CD4-positive, CD25-positive, alpha-beta regulatory T cell (primary cell): ENCODE measurements around the gene POLR2E. TPM values are rescaled to one million over a fixed set of nuclear protein-coding genes. Genes with fewer than 3 reads are reported as not detected.

Source experiments
- ATAC-seq, 2 donors: fragments of 150-1000 bp; cut with Tn5 transposase; one replicate each; pipeline ENCODE4 v1.10.0; 2021; ENCODE audit warnings: low read depth in 2 of 2, moderate number of reproducible peaks in 2 of 2, moderate library complexity in 1 of 2
- DNase-seq, 3 donors: peaks; one replicate each; pipeline versions ENCODE4 v3.0.0 to v3.0.0-alpha.2; 2012 to 2022; ENCODE audit warnings: mixed read lengths in 1 of 3
- H3K27ac ChIP-seq: one replicate; pipeline ENCODE4 v1.7.0; 2013; ENCODE audit warnings: mild to moderate bottlenecking, low read length; ENCODE audit not compliant: insufficient read depth, poor library complexity, severe bottlenecking
- H3K27me3 ChIP-seq: one replicate; pipeline ENCODE4 v1.7.0; 2013; ENCODE audit warnings: low read length; ENCODE audit not compliant: control insufficient read depth, insufficient read depth
- H3K36me3 ChIP-seq: one replicate; pipeline ENCODE4 v1.7.0; 2013; ENCODE audit warnings: mild to moderate bottlenecking, low read length, moderate library complexity; ENCODE audit not compliant: control insufficient read depth, insufficient read depth
- H3K4me1 ChIP-seq: 2 replicates; pipeline ENCODE4 v1.7.0; 2013; ENCODE audit warnings: mild to moderate bottlenecking, low read length; ENCODE audit not compliant: insufficient read depth, control insufficient read depth, poor library complexity, severe bottlenecking
- H3K4me3 ChIP-seq: one replicate; pipeline ENCODE4 v1.7.0; 2013; ENCODE audit warnings: low read depth, mild to moderate bottlenecking, low read length, moderate library complexity
- H3K9me3 ChIP-seq, 2 experiments: 1 replicate in 1 of 2; 2 replicates in 1 of 2; pipeline ENCODE4 v1.7.0; 2013; ENCODE audit warnings: low read length in 2 of 2, mild to moderate bottlenecking in 1 of 2, moderate library complexity in 1 of 2; ENCODE audit not compliant: control insufficient read depth in 2 of 2
- H3K27ac Mint-ChIP-seq, 3 donors: one replicate each; pipeline ENCODE4 v1.8.0; 2020 to 2022; ENCODE audit warnings: mild to moderate bottlenecking in 3 of 3, mixed read lengths in 3 of 3, moderate library complexity in 2 of 3
- H3K27me3 Mint-ChIP-seq: one replicate; pipeline ENCODE4 v1.8.0; 2022; ENCODE audit warnings: mild to moderate bottlenecking, mixed read lengths
- H3K36me3 Mint-ChIP-seq: one replicate; pipeline ENCODE4 v1.8.0; 2020; ENCODE audit warnings: mixed read lengths
- H3K4me1 Mint-ChIP-seq, 4 donors: one replicate each; pipeline ENCODE4 v1.8.0; 2020 to 2022; ENCODE audit warnings: mixed read lengths in 4 of 4, mild to moderate bottlenecking in 1 of 4
- H3K4me3 Mint-ChIP-seq, 4 donors: one replicate each; pipeline ENCODE4 v1.8.0; 2020 to 2022; ENCODE audit warnings: mild to moderate bottlenecking in 4 of 4, mixed read lengths in 4 of 4, moderate library complexity in 3 of 4
- H3K9me3 Mint-ChIP-seq, 7 donors: one replicate each; pipeline ENCODE4 v1.8.0; 2020 to 2022; ENCODE audit warnings: mixed read lengths in 7 of 7, mild to moderate bottlenecking in 3 of 7, moderate library complexity in 2 of 7
- polyA plus RNA-seq, 4 donors: library from polyadenylated mRNA; unstranded; fragments of 300-500 nt; fragmentation: Illumina TruSeq; gene quantifications; one replicate each; pipeline ENCODE4 v1.2.3, GENCODE V29; 2021
- total RNA-seq: library from RNA; stranded (reverse); gene quantifications from one replicate; pipeline ENCODE4 v1.2.3, GENCODE V29; 2022

The POLR2E gene
- total and polyA plus RNA-seq, 5 donors from 2014 or later: 72.4 to 145 (median 125) TPM

DNA sequence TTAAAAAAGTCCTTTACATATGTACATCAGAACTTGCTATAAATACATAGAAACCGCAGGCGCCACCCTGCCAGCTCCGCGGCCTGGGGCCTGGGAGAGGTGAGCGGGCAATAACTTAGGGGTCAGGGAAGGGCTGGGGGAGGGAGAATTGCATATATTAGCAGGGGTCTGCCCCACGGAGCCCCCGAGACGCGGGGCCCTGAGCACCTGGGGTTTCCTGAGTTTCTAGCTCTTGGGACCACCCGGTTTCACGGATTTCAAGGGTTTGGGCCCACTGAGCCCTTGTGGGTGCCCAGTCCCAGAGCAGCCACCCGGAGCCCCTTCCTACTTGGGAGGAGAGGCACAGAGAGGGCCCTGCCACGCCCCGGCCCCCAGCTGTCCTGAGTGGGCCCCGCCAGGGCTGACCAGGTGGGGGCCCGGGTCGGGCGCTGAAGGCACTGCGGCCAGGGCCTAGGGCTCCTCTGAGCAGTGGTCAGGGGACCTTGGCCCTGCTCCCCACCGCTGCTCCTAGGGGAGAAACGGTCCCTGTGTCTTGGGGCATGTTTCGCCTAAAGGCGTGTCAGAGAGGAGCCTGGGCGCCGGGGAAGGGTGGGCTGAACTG lies 12.6 kb upstream of the POLR2E start:
- Histone ChIP-seq H3K27ac (no peak overlapping the region), H3K4me1 (peaks cover 19% of the 10 kb centered on the region), H3K4me3 (no peak overlapping the region), H3K36me3 (peaks cover 12% of the 10 kb centered on the region), H3K27me3 (no peaks in the 10 kb centered on the region), H3K9me3 (no peaks in the 10 kb centered on the region)
- H3K36me3 Mint-ChIP-seq: no peaks in the 10 kb centered on the region
- H3K27me3 Mint-ChIP-seq: no peaks in the 10 kb centered on the region
- peak overlapping the region in 1 of 3 donors; percentile 14 for H3K27ac Mint-ChIP-seq
- peaks cover 0 to 22% (median 5%) of the 10 kb centered on the region in 4 donors for H3K4me1 Mint-ChIP-seq
- no peak for ATAC-seq
- H3K9me3 Mint-ChIP-seq: peaks cover 0 to 2% (median 0%) of the 10 kb centered on the region in 7 donors
- DNase-seq: no peak
- H3K4me3 Mint-ChIP-seq: peak overlapping the region in 2 of 4 donors; percentile 25 to 69

DNA sequence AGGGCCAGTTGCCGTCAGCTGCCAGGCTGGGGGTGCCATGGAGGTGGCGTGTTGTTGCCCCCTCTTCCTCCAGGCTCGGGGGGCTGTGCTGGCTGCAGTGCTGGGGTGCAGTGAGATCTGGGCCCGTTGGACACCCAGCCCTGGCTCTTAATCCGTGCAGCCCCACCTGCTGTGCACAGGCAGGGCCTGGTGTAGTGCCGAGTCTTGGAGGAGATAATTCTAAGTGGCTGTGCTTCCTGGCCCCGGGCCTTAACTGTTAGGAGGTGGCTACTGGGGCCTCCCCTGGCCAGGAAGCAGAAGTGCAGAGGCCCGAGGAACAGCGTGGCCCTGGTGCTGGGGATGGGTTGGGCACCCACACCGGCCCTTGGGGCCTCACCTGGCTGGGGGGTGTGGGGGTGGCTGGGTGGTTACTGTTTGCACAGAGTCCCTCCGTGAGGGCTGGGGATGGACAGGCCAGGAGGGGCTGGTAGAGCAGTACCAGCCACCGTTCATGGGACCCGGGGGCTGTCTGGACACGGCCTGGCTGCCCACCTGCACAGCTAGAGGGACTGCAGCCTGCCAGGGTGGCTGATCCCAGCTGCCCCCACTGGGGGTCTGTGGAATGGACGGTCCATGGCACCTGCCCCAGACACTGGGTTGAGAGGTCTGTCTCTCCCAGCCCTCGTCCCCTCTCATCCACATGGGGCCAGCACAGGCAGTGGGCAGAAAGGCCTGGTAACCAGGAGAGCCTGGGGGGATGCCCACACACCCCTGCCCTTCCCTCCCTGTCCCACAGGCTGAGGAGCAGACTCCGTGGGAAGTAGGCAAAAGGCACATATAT lies 11.9 kb upstream of the POLR2E start:
- H3K4me1 Mint-ChIP-seq: peaks cover 0 to 27% (median 7%) of the 10 kb centered on the region in 4 donors
- peak overlapping the region; percentile 48 to 84 (median 60) for H3K4me3 Mint-ChIP-seq
- H3K36me3 ChIP-seq: peaks cover 12% of the 10 kb centered on the region
- DNase-seq (no peak), ATAC-seq (no peak)
- peaks cover 26% of the 10 kb centered on the region for H3K4me1 ChIP-seq
- H3K27me3 ChIP-seq: no peaks in the 10 kb centered on the region
- H3K9me3 ChIP-seq: no peaks in the 10 kb centered on the region
- H3K4me3 ChIP-seq: no peak overlapping the region
- H3K27me3 Mint-ChIP-seq: no peaks in the 10 kb centered on the region
- peak overlapping the region in 2 of 3 donors; percentile 32 to 62 for H3K27ac Mint-ChIP-seq
- H3K36me3 Mint-ChIP-seq: no peaks in the 10 kb centered on the region
- H3K27ac ChIP-seq: peak overlapping the region; percentile 33
- H3K9me3 Mint-ChIP-seq: peaks cover 0 to 2% (median 0%) of the 10 kb centered on the region in 7 donors

DNA sequence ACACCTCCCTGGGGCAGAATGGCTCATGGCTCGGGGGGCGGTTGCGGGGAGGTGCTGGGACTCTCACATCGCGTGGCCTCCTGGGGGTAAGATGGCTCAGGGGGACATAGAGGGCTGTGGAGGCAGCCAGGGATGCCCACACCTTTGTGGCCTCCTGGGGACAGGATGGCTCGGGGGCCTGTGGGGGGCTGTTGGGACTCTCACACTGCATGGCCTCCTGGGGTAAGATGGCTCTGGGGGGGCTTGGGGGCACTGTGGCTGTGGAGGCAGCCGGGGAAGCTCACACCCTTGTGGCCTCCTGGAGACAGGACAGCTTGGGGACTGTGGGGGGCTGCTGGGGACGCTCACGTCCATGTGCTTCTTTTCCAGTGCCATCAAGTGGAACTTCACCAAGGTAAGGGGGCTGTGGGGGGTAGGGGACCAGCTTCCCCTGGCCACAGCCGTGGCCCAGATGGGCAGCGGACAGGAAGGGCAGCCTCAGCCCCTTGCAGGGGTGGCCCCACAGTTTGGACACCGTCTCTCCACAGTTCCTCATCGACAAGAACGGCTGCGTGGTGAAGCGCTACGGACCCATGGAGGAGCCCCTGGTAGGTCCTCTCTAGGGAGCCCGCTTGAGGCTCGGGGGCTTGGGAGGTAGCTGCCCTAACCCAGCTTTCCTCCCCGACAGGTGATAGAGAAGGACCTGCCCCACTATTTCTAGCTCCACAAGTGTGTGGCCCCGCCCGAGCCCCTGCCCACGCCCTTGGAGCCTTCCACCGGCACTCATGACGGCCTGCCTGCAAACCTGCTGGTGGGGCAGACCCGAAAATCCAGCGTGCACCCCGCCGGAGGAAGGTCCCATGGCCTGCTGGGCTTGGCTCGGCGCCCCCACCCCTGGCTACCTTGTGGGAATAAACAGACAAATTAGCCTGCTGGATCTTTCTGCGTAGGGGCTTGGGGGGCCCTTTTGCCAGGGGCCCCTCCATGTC lies 11.0 kb upstream of the POLR2E start:
- DNase-seq (no peak), ATAC-seq (no peak)
- Histone ChIP-seq H3K9me3 (no peaks in the 10 kb centered on the region), H3K4me1 (peaks cover 35% of the 10 kb centered on the region), H3K4me3 (no peak overlapping the region), H3K27me3 (no peaks in the 10 kb centered on the region), H3K36me3 (peaks cover 12% of the 10 kb centered on the region), H3K27ac (peak overlapping the region; percentile 98)
- Mint-ChIP-seq H3K9me3 (peaks cover 0 to 2% (median 0%) of the 10 kb centered on the region in 7 donors), H3K4me3 (peak overlapping the region; percentile 50 to 84 (median 64)), H3K4me1 (peaks cover 0 to 36% (median 10%) of the 10 kb centered on the region in 4 donors), H3K36me3 (no peaks in the 10 kb centered on the region), H3K27ac (peak overlapping the region in 2 of 3 donors; percentile 42 to 52), H3K27me3 (no peaks in the 10 kb centered on the region)

DNA sequence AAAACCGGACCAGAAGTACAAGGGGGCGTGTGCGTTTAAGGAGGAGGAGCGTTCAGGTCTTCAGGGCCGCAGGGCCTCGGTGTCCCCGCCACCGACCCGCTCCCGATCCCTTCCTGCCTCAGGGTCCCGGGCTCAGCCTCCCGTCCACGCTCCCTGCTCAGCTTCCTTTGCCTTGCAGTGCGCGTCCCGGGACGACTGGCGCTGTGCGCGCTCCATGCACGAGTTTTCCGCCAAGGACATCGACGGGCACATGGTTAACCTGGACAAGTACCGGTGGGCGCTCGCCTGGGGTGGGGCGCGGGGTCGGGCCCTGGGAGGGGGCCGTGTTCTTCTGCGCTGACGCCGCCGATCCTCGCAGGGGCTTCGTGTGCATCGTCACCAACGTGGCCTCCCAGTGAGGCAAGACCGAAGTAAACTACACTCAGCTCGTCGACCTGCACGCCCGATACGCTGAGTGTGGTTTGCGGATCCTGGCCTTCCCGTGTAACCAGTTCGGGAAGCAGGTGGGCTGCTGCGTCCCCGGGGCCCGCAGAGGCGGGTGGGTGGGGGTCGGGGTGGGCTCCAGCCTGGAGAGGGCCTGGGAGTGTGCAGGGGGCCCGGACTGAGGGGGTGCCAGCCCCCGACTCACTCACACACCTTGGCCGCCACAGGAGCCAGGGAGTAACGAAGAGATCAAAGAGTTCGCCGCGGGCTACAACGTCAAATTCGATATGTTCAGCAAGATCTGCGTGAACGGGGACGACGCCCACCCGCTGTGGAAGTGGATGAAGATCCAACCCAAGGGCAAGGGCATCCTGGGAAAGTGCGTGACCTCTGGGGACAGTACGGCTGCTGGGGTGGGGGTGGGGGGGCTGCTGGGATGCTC lies 10.1 kb upstream of the POLR2E start:
- H3K4me3 ChIP-seq: peak overlapping the region; percentile 37
- Mint-ChIP-seq H3K36me3 (no peaks in the 10 kb centered on the region), H3K9me3 (peaks cover 0 to 2% (median 0%) of the 10 kb centered on the region in 7 donors), H3K27me3 (no peaks in the 10 kb centered on the region), H3K4me3 (peak overlapping the region; percentile 77 to 91 (median 82)), H3K4me1 (peaks cover 0 to 38% (median 11%) of the 10 kb centered on the region in 4 donors), H3K27ac (peak overlapping the region; percentile 25 to 52 (median 29))
- H3K36me3 ChIP-seq: peaks cover 6% of the 10 kb centered on the region
- DNase-seq (no peak), ATAC-seq (no peak)
- peak overlapping the region; percentile 98 for H3K27ac ChIP-seq
- no peaks in the 10 kb centered on the region for H3K9me3 ChIP-seq
- H3K4me1 ChIP-seq: peaks cover 38% of the 10 kb centered on the region
- H3K27me3 ChIP-seq: no peaks in the 10 kb centered on the region

DNA sequence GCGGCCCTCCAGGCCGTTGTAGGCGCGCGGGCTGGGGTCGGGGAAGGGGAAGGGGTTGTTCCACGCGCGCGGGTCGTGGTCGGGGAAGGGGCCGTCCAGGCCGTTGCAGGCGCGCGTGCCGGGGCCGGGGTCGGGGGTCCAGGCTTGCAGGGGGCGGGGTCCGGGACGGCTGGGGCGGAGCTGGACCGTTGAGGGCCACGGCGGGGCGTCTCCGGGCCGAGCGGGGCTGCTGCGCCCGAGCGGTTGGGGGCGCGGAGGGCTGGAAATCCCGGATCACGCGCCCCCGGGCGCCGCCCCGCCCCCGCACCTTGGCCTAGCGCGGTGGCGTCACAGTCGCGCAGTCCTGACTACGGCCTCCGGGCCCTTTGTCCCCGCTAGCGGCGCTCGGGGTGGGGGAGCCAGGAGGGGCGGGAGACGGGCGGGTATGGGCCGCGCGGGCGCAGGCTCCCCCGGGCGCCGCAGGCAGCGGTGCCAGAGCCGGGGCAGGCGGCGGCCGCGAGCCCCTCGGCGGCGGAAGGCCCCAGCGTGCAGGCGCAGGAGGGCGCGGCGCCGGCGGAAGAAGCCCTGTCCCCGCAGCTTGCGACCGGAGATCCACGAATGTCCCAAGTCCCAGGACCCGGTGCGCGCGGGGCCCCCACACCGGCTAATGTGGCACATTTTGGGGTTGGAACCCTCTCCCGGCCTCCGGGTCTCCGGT lies 9.3 kb upstream of the POLR2E start:
- Mint-ChIP-seq H3K4me1 (peaks cover 0 to 43% (median 11%) of the 10 kb centered on the region in 4 donors), H3K9me3 (peaks cover 0 to 2% (median 0%) of the 10 kb centered on the region in 7 donors), H3K4me3 (peak overlapping the region; percentile 49 to 91 (median 78)), H3K36me3 (no peaks in the 10 kb centered on the region), H3K27me3 (no peaks in the 10 kb centered on the region), H3K27ac (peak overlapping the region in 2 of 3 donors; percentile 25 to 29)
- H3K4me3 ChIP-seq: peak overlapping the region; percentile 37
- no peaks in the 10 kb centered on the region for H3K9me3 ChIP-seq
- DNase-seq: peak; percentile 68 to 76 (median 71)
- peak; percentile 33 for ATAC-seq
- peaks cover 3% of the 10 kb centered on the region for H3K36me3 ChIP-seq
- H3K27me3 ChIP-seq: no peaks in the 10 kb centered on the region
- peak overlapping the region; percentile 98 for H3K27ac ChIP-seq
- peaks cover 39% of the 10 kb centered on the region for H3K4me1 ChIP-seq

DNA sequence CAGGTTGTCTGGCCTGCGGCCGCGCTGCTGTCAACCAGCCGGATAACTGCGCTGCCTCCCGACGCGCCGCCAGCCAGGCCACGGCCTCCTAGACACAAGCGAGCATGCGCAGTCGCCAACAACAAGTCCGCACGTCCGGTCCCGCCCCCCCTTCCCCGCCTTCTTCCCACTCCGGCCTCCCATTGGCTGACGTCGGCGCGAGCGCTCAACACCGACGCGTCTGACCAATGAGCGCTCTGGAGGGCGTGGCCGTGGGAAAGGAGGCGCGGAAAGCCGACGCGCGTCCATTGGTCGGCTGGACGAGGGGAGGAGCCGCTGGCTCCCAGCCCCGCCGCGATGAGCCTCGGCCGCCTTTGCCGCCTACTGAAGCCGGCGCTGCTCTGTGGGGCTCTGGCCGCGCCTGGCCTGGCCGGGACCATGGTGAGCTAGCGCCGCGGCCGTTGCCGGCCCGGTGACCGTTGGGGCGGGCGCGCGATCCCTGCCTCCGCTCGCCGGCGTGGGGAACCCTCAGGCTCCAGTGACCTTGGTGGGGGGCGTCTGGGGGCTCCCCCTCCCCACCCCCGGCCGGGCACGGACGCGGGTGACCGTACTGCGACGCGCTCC lies 8.6 kb upstream of the POLR2E start, which contains the start of gene GPX4:
GPX4 (plus strand) TSS at position 287 of the 603 bp plus-strand sequence; CDS start at position 337, 50 bp downstream.
- ATAC-seq (peak; percentile 86 to 88), DNase-seq (peak; percentile 97 to 99 (median 98))
- Mint-ChIP-seq H3K9me3 (peaks cover 0 to 3% (median 0%) of the 10 kb centered on the region in 7 donors), H3K4me3 (peak within 1 kb of the TSS; percentile 77 to 92 (median 88)), H3K27ac (peak within 1 kb of the TSS; percentile 66 to 93 (median 90)), H3K4me1 (peaks cover 0 to 47% (median 11%) of the 10 kb centered on the region in 4 donors), H3K27me3 (no peaks in the 10 kb centered on the region), H3K36me3 (no peaks in the 10 kb centered on the region)
- Histone ChIP-seq H3K27ac (peak within 1 kb of the TSS; percentile 98), H3K36me3 (peaks cover 3% of the 10 kb centered on the region), H3K27me3 (no peaks in the 10 kb centered on the region), H3K9me3 (no peaks in the 10 kb centered on the region), H3K4me1 (peaks cover 45% of the 10 kb centered on the region), H3K4me3 (peak within 1 kb of the TSS; percentile 37)
